GM21825 (cell line): Measurements from ENCODE around the gene SLC45A1.

Experiments used
- ATAC-seq: cut with Tn5 transposase; IDR thresholded peaks from one replicate; pipeline ENCODE4 v1.9.1; 2021; ENCODE audit warnings: mild to moderate bottlenecking, moderate library complexity; ENCODE audit not compliant: unreplicated experiment

Gene SLC45A1

GRCh38 chr1:8352471-8352845 is 34.5 kb downstream of the SLC45A1 start:
- ATAC-seq = no peak

GRCh38 chr1:8352886-8353785 is 35.2 kb downstream of the SLC45A1 start:
- ATAC-seq = no peak

- no peak for ATAC-seq
These were observed 36.1 kb downstream of the SLC45A1 start for GRCh38 chr1:8354038-8354437.

DNA sequence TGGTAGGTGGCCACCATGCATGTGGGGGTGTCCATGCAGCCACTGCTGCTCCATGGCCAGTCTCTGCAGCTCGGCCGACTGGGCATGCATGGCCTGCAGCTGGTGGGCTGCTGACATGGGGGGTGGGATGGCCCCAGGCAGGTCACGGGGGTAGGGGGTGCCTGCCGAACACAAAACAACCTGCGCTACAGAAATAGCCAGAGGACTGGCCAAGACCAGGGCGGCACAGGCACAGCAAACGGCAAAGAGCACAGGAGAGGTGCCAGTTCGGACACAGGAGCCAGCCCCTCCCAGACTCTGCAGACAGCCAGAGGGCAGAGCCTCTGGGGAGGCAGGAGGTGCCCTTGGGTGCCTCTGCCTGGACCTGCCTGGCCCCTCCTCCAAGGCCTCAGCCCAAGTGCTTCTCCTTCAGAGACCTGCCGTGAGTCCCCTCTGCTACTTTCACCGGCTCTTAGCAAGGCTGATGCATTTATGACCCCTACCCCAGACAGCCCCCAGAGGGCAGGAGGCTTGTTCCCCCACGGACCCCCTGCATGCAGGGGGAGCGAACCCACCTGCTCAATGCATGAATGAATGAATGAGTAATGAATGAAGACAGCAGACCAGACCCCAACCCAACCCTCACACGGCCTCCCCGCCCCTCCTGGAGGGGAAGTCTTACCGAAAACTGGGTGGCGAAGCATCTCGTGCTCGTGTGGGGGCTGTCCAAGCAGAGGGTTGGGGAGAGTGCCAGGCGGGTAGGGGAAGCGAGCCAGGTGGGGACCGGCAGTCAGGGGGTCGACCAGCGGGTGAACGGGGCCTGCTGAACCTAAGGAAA is 37.7 kb downstream of the SLC45A1 start:
- no peak for ATAC-seq

DNA sequence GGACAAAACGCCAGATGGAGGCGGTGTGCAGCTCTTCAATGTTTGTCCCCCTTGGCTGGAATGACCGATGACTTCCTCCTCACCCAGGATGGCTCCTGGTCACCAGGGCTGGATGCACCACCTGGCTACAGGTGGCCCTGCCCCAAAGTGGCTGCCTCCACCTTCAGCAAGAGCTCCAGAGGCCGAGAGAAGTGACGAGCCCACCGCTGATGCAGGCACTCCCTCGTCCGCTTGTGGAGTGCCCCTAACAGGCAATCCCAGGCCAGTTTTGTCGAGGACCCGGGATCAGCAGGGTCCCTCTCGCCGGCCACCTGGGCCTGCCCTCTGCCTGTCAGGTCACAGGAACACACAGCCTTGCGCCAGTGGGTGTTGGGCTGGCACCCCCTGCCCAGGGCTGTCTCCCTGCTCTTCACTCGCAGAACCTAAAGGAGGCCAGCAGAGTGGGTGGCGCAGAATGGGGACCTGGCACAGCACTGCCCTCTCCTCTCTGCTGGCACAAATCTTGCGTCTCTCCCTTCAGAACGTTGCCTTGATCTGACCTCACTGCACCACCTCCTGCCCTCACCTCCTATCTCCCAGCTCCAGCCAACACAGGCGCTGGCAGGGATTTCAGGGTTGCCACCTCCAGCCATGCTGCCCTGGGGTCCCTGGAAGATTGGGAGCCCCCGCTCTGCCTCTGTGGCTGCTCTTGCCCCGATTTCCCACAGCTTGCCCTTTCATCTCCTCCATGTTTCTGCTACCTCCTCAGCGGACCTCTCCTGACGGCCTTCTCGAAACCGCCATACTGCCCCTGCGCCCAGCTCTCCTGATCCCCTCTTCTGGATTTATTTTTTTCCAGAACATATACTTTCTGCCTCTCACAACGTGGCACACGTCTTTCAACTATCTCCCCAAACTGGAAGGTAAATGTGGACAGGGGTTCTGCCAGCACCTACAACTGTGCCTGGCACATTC is 38.6 kb downstream of the SLC45A1 start:
- no peak for ATAC-seq

- no peak for ATAC-seq
These were observed 39.6 kb downstream of the SLC45A1 start for GRCh38 chr1:8357329-8358101.

- ATAC-seq = no peak
These were observed 40.5 kb downstream of the SLC45A1 start for GRCh38 chr1:8358241-8358896.

GRCh38 chr1:8358897-8359616 is 41.1 kb downstream of the SLC45A1 start:
- no peak for ATAC-seq

DNA sequence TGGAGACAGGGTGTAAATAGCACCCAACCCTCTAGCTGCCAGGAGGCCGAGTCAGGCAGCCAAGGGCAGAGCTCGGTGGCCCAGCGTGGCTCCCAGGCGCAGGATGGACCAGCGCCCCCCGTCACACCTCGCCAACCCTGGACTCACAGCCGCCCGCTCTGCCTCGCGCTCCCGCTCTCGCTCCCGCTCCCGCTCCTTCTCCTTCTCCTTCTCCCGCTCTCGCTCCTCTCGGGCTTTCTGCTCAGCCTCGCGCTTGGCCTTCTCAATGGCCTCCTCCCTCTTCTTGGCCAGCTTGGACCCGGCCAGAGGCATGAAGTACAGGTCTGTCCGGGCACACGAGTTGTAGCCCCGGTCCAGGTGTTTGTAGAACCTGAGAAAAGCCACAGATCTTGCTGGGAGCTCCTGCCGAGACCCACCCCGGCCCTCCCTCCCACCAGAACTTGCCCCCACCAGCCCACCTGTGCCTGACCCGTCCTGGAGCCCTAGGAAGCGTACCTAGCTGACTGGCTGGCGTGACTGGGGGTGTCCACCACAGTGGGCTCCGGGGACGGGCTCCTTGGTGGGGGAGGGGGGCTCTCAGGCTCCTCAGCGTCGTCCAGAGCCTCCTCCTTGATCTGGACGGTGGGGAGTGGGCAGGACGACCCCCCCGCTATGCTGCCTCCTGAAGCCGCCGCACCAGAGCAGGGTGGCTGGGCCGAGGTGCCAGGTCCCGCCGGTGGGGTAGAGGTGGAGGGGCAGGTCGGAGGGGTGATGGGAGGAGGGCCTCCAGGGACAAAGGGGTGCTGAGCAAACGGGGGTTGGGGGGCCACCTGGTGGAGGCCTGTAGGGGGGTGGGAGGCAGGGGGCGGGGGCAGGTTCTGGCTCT is 41.9 kb downstream of the SLC45A1 start:
- ATAC-seq = no peak

- ATAC-seq = no peak
These were observed 42.7 kb downstream of the SLC45A1 start for GRCh38 chr1:8360493-8361197.

DNA sequence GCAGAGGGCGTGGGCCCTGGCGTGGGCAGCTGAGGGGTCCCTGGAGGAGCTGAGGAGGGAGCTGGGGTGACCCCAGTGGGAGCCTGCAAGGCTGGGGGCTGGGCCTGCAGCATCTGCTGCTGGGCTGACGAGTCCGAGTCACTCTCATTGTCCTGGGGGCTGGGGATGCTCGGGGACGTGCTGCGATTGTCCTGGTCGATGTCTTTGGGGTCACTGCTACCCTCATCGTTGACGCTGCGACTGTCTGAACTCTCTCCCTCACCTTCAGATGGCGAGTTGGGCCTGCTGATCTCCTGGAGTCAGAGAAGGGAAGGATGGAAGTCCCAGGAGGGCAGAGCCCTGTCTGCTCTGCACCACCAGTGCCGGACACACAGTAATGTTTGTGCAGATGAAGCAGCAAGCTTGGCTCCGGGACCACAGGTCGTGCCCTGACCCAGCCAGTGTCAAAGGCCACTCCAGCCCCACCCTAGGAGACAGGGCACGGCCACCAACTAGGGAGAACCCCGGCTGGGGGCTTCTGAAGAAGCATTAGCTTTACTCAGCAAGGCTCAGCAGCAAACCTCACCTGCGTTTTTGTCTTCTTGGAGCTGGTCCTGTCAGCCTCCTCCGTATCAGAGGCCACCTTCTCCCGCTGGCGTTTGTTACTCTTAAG is 43.4 kb downstream of the SLC45A1 start:
- ATAC-seq = no peak

GRCh38 chr1:8362701-8363101 is 44.8 kb downstream of the SLC45A1 start:
- no peak for ATAC-seq

GRCh38 chr1:8363186-8363766 is 45.4 kb downstream of the SLC45A1 start:
- no peak for ATAC-seq

DNA sequence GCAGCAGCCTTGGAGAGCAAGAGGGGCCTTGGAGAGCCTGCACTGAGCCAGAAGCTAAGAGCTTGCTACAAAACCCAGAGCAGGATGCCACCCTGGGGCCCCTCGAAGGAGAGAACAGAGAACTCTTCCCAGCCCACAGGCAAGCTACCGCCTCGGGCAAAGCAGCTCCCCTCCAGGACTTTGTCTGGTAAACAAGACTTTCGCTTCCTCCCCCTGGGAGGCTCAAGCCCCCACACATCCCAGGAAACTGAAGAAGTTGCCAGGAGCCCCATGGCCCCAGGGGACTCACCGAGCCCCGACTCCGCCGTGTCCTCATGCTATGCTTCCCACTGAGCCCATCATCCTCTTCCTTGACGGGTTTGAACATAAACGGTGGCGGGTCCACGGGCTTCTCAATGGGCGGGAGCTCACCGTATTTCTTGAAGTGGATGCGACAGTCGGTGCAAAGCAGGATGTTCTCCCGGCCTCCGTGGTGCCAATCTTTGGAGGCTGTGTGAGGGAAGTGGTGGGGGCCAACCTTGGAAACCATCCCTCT is 45.9 kb downstream of the SLC45A1 start:
- no peak for ATAC-seq

- ATAC-seq = no peak
These were observed 46.9 kb downstream of the SLC45A1 start for GRCh38 chr1:8364528-8365442.
